DMS 273 (cell line): ENCODE data around the gene UNC5B.
A peak's percentile ranks its signal among the peaks of the same experiment; 100 is the strongest.

Experiments
- DNase-seq: peaks from one replicate; lab custom pipeline; 2025; ENCODE audit not compliant: unreplicated experiment; lab: John Stamatoyannopoulos, UW

Gene UNC5B

DNA sequence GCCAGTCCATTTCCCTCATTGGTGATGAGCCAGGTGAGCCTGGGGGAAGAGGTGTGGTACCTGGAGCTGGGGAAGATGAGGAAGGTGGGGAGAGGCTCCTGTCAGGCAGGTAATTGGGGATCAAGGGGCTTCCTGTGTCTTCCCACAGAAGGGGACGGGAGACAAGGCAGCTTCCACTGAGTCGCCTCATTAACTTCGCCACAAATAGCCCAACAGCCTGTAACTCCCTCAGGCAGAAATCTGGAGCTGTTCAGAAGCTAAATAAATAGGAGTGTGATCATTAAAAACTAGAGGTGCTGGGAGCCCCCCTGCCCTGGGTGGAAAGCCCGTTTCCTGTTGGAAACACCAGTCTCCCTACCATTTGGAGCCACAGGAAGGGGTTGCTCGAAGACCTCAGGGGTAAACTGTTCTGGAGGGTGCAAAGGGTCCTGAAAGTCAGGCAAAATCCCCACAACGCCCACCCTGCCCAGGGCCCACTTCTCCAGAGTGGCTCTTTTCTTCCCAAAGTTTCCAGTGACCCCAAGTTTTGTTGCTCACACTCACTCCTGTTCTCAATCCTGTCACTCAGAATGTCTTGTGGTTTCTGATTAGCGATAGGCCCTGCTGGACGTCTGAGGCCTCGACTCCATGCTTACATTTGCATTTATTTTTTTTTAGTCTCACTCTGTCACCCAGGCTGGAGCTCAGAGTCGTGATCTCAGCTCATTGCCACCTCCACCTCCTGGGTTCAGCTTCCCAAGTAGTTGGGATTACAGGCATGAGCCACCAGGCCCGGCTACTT lies 25.7 kb downstream of the UNC5B start:
- DNase-seq, result peak; percentile 19

DNA sequence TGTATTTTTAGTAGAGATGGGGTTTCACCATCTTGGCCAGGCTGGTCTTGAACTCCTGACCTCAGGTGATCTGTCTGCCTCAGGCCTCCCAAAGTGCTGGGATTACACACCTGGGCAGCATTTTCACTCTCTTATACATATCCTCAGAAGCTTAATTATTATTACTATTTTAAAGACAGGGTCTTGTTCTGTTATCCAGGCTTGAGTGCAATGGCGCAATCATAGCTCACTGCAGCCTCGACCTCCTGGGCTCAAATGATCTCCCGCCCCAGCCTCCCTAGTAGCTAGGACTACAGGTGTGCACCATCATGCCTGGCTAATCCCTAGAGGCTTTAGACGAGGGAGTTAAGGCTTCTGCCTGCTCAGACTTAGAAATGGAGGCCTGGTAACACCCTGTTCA lies 26.3 kb downstream of the UNC5B start:
- DNase-seq, result no peak

GRCh38 chr10:71239131-71239915 lies 27.0 kb downstream of the UNC5B start:
- DNase-seq, result no peak

GRCh38 chr10:71239946-71240795 lies 27.8 kb downstream of the UNC5B start:
- DNase-seq, result peak; percentile 80

DNA sequence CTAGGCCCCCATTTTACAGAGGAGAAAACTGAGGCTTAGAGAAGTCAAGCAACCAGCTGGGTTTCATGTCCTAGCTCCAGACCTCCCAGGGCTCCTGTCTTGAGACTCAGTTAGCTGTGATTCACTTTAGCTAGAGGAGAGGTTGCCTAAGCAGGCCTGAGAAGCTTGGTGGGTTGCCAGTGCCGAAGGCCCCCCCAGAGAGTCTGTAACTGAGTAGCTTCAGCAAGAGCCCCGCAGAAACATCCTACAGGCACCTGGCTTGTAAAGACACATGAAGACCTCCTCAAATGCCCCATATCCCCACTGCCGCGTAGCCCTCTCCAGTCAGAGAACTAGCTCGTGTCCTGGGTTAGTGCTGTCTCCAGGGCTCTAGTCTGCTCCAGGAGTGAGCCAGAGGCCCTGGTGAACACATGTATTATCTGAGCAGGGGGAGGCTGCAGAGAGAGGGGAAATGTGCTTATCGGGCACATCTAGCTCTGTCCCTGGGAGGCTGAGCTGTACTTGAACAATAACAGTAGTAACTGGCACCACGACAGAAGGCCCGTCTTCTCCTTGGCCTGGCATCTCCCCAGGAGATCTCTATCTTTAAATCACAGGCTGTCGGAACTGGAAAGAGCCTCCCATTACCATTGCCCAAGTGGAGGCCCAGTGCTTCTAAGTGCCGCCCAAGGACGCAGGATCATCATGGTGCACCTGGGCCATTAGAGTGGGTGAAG lies 28.9 kb downstream of the UNC5B start:
- DNase-seq, result peak; percentile 92

DNA sequence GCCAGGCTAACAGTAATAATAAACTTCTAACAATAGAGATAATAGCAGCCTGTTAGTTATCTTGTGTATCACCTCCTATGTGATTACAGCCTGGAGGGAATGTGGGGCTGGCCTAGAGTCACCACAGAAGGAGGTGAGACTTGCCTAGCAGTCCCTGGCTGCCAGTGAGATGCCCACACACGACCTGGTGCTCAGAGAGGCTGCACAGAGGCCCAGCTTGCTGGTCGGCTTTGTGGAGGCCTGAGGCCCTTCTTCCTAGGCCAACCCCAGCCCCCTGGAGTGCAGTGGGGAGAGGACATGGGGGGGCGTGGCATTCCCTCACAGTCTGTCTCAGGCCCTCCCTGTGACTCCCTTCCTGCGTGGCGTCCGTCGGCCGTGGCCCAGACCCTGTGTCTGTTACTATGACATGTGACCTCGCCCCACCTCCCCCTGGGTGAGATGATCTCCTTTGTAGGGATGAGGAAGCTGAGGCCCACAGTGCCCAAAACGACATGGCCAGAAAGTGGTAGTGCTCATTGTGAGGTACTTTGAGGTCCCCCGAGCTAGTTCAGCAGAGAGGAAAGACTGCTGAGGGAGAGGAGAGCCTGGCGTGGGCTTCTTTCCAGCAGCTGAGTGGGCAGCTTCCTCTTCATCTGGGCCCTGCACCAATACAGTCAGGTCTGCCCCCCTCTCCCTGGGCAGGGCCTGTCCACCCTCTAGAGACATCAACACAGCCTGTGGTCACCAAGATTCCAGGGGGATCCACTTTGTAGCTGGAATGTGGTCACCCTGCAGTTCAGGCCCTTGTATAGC lies 29.7 kb downstream of the UNC5B start:
- DNase-seq, result peak; percentile 64

- peak; percentile 26 for DNase-seq
Measured at GRCh38 chr10:71242622-71243009, 30.2 kb downstream of the UNC5B start.

DNA sequence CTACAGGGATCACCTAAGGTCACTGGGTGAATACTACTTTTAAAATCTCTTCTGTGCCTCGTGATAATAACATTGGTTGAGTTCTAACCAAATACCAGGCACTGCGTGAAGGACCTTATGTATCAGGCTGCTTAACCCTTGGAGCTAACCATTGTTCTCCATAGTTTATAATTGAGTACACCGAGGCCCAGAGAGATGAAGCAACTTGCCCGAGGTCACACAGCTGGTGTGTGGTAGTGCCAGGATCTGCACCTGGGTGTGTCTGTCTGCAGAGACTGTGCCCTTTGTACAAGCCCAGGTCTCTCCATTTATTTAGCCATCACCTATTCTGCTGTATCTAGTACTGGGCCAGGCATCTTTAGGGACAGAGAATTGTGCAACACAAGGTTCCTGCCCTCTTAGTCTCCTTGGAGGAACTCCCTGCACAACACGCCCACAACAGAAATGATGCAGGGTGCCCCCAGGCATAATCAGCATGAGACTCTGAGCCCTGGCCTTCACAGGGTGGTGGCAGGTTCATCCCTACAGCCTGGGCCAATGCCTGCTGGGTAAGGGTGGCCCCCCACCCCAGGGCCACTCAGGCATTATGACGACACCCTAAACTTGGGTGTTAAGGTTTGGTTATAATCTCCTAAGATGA lies 31.5 kb downstream of the UNC5B start:
- no peak for DNase-seq

DNA sequence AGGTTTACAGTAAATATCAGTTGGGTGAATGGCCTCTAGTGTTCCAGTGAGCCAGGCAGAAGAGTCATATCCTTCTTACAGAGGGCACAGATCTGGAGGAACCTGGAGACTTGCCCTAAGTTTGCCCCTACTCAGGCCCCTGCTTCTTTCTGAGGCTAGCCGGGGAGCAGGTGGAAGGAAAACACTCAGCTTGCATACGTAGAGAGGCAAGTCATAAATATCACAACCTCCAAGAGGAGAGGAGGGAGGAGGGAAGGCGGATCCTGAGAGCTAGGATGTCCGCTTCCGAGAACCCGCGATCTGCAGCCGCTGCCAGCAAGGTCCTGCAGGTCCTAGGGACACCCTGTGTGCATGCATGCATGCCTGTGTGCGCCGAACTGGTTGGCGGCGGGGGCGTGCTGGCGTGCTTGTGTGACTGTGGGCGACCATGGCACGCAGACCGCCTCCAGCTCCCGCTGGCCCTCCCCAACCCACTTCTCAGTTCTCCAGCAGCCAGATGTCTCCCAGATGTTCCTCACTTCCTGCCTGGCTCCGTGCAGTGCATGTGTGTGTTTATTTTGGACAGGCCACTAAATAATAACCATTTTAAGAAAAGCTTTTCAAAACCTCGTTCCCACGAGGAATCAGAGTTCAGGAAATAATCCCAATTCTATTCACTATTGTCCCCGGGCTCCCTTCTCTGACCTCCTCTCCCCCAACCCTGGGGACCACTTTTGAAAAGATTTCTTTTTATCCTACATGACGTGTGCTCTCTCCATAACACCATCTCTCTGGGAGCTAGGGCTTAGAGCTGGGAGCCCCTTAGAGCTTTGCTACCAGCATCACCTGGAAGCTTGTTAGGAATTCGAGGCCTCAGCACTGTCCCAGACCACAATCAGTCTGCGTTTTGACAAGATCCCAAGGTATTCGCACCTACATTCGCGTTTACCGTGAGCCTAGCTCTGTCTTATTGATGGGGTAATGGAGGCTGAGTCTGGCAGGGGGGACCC lies 32.4 kb downstream of the UNC5B start:
- DNase-seq, result peak; percentile 41

GRCh38 chr10:71245420-71246325 lies 33.3 kb downstream of the UNC5B start:
- DNase-seq, result no peak

DNA sequence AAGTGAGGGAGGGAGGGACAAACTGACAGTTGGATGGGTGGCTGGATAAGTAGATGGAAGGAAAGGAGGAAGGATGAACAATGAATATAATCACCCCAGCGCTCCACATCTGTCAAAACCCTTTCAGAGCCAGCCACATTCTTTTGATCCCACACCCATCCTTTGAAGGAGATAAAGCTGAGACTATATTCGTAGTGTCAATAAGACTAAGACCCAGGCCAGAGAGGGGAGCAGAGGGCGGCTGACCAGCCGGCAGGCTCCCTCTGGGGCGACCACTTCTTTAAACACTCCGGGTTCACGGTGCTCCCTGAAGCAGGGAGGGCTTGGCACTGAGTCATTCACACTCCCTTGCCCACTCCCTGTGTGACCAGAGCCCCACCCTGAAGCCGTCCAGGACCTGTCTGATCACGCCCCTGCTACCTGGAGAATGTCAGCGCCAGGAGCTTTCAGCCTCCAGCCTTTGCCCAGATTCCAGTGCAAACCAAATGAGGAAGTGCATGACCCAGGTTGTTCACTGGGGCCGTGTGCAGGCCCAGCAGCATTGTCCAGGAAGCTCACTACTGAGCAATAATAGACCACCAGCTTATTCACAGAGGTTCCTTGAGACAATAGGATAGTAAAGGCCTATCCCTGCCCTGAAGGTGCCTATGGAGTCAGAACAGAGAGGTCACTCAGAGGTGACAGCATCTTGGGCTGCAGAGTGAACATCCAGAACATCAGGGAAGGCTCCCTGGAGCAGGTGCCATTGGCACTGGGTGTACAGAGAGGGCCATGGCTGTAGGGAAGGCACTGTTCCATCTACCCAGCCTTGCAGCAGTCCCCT lies 34.4 kb downstream of the UNC5B start:
- DNase-seq, result no peak

- no peak for DNase-seq
Measured at GRCh38 chr10:71247414-71247705, 35.0 kb downstream of the UNC5B start.

- DNase-seq, result no peak
Measured at GRCh38 chr10:71247804-71248203, 35.4 kb downstream of the UNC5B start.

DNA sequence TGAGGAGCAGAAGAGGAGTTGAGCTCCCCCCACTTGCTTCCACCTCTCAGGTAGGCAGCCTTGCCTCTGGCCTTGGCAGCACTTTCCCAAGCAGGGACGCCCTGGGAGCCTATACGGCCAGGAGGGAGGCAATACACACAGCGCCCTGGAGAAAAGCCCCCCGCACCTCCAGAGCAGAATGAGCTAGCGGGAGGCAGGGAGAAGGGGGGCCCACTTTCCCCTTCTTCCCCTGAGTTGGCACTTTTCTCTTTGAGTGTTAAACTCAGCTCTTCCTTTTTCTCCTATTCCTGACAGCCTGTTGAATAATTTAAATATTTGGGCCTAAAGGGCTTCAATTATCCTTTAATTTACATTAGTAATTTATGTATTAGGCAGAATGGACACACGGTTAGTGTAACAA lies 35.8 kb downstream of the UNC5B start:
- DNase-seq, result no peak

DNA sequence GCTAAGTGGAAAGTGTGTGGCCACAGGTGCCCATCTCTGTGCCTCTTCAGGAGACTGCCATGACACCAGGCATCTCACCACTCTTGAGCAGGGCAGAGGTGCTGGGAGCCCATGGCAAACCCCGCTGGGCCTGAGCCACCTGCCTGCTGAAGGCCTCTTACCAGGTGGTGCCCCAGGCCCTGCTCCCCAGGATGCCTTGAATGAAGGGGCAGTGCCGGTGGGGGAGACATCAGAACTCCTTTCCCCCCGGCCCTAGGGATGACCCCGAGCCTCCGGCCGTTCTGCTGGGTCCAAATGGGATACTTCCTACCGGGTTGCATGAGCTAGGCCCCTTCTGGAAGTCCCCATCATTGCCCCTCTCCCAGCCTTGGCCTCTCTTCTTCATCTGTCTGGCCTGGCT lies 37.6 kb downstream of the UNC5B start:
- DNase-seq, result no peak

- DNase-seq, result peak; percentile 25
Measured at GRCh38 chr10:71250405-71250804, 38.0 kb downstream of the UNC5B start.

DNA sequence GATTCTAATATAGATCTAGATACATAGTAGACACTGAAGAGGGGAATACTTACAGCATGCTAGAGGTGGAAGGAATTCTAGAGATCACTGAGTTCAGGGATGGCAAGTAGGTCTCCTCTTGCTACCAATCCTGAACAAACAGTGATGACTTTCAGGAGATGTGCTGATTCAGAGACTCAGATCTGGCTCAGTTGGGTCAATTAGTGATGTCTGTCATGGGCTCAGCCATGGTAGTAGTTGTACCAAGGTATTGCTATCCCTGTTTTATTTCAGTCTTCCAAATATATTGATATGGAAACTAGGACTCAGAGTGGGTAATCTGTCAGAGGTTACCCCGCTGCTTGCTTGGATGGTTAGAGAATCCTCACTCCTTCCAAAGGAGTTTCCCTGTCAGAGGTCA lies 38.5 kb downstream of the UNC5B start:
- DNase-seq, result no peak
